ENCODE results near the gene CA6. TPM values are rescaled to one million over a fixed set of nuclear protein-coding genes. Genes with fewer than 3 reads are reported as not detected.

CA6 gene
- total RNA-seq, 4 donors from 2014 or later, result not detected

DNA sequence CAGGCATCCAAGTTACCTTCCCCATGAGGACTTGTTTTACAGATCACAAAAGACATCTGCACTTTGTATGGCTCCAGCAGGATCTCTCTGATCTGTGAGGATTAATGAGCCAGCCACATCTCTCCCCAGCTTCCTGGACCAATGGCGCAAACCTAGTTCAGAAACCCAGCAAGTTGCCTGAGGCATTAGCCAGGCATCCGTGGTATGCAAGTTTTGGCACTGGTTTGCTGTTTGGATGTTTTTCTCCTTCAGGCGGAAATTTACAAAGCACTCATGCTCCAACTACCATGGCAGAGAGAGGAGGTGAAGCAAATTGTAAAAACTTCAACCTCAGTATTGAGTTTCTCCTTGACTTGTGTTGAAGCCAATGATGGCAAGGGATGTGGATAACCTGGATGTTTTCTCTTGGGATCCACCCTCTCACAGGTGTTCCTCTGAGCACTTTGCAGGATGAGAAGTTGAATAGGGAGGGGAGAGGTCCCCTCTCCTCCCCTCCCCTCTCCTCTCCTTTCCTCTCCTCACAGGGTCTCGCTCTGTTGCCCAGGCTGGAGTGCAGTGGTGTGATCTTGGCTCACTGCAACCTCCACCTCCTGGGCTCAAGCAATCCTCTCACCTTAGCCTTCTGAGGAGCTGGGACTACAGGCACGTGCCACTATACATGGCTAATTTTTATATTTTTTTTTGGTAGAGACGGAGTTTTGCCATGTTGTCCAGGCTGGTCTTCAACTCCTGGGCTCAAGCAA lies 41.6 kb upstream of the CA6 start:
- H3K36me3 ChIP-seq, result no peaks in the 10 kb centered on the region
- no peaks in the 10 kb centered on the region for H3K9me3 ChIP-seq
- H3K27me3 ChIP-seq, result no peaks in the 10 kb centered on the region
- peak in 1 of 3 donors; percentile 51 for DNase-seq
- H3K4me1 ChIP-seq, result peaks cover 0 to 4% (median 0%) of the 10 kb centered on the region in 4 donors
- H3K27ac ChIP-seq, result no peak overlapping the region
- H3K4me3 ChIP-seq, result no peak overlapping the region
- no peak for TF ChIP-seq CTCF (IDR thresholded peaks at IDR 0.05)
- no peak for TF ChIP-seq POLR2A (IDR thresholded peaks at IDR 0.05)

DNA sequence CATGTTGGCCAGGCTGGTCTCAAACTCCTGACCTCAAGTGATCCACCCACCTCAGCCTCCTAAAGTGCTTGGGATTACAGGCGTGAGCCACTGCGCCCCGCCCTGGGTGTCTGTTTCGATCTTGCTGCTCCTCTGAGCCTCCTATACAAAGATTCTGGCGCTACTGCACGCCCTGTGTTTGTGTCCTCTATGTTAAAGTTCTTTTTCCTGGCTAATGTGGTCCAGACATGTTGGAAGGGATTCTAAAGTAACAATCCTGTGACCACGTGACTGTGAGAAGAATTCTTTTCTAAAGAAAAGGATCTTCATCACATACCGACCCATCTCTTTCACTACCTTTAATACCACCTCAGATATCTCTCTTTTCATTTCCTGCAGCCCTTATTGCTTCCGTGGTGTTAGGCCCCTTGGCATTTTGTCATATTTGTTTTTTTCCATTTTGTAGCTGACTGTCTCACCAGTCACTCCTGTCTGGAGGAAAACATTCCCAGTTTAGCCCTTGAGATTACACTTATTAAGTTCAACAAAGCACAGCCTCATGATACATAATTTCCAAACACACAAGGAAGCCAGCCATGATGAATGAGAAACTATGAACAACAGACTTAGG lies 40.0 kb upstream of the CA6 start:
- Histone ChIP-seq H3K27me3 (no peaks in the 10 kb centered on the region), H3K4me1 (no peaks in the 10 kb centered on the region), H3K9me3 (no peaks in the 10 kb centered on the region), H3K36me3 (no peaks in the 10 kb centered on the region), H3K4me3 (no peak overlapping the region), H3K27ac (no peak overlapping the region)
- TF ChIP-seq CTCF (IDR thresholded peaks at IDR 0.05) (no peak), POLR2A (IDR thresholded peaks at IDR 0.05) (no peak)
- no peak for DNase-seq

DNA sequence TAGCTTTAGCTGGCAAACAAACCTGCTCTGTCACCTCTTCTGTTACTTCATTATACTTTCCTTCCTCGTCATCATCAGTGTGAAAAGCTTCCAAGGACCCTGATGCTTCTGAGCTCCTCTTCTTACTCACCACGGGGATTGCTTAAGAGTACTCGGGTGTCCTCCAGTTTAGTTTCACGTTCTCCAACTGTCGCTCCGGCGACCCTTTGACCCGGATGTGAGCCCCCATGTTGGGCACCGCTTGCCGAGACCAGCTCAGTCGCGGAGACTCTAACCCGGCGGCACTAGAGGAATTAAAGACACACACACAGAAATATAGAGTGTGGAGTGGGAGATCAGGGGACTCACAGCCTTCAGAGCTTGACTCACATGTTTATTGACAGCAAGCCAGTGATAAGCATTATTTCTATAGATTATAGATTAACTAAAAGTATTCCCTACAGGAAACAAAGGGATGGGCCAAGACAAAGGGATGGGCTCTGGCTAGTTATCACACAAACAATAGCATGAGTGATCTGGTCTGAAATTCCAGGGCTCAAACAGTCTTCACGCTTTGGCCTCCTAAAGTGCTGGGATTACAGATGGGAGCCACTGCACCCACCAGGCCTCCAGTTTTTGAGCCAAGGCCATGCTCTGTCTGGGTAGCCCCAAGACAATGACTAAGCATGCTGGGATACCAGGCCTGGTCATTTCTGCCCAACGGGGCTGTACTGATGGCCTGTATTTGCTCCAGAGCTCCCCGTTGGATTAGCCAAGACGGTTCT lies 37.1 kb upstream of the CA6 start:
- Histone ChIP-seq H3K4me3 (no peak overlapping the region), H3K27ac (no peak overlapping the region), H3K9me3 (no peaks in the 10 kb centered on the region), H3K36me3 (no peaks in the 10 kb centered on the region), H3K27me3 (no peaks in the 10 kb centered on the region), H3K4me1 (no peaks in the 10 kb centered on the region)
- DNase-seq, result no peak
- TF ChIP-seq POLR2A (IDR thresholded peaks at IDR 0.05) (no peak), CTCF (IDR thresholded peaks at IDR 0.05) (no peak)

DNA sequence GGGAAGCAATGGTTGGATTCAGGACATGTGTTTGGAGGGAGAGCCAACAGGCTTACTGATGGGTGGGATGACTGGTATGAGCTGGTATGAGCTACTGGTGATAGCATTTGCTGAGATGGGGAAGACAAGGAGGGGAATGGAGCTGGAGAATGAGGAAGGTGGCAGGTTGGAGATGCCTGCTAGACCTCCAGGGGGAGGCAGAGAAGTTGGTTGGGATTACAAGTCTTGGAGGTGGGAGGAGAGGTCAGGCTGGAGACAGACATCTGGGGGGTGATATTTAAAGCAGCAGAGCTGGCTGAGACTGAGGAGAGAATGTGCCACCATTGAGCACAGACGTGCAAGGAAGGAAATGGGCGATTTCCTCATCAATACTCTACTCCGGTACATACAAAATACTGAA lies 35.3 kb upstream of the CA6 start:
- no peaks in the 10 kb centered on the region for H3K36me3 ChIP-seq
- no peak overlapping the region for H3K4me3 ChIP-seq
- no peaks in the 10 kb centered on the region for H3K27me3 ChIP-seq
- TF ChIP-seq CTCF (IDR thresholded peaks at IDR 0.05) (no peak), POLR2A (IDR thresholded peaks at IDR 0.05) (no peak)
- no peaks in the 10 kb centered on the region for H3K4me1 ChIP-seq
- DNase-seq, result no peak
- no peaks in the 10 kb centered on the region for H3K9me3 ChIP-seq
- H3K27ac ChIP-seq, result no peak overlapping the region

GRCh38 chr1:8910914-8911313 lies 34.8 kb upstream of the CA6 start:
- H3K4me3 ChIP-seq, result no peak overlapping the region
- TF ChIP-seq POLR2A (IDR thresholded peaks at IDR 0.05) (no peak), CTCF (IDR thresholded peaks at IDR 0.05) (no peak)
- DNase-seq, result no peak
- H3K36me3 ChIP-seq, result no peaks in the 10 kb centered on the region
- H3K9me3 ChIP-seq, result no peaks in the 10 kb centered on the region
- H3K4me1 ChIP-seq, result no peaks in the 10 kb centered on the region
- H3K27ac ChIP-seq, result no peak overlapping the region
- H3K27me3 ChIP-seq, result no peaks in the 10 kb centered on the region
